Epithelial cell of esophagus (primary cell): ENCODE data around the gene FARSB.
"Not testable (repeated sequence)": the region's sequence is repeated elsewhere in the genome, so short reads cannot be mapped to it uniquely, and the experiment has no call there.

ENCODE experiments used
- DNase-seq: peaks from one replicate; pipeline ENCODE4 v3.0.0; 2010; ENCODE audit warnings: low read depth
- H3K4me3 ChIP-seq: 2 replicates; pipeline ENCODE4 v1.5.1; 2011; ENCODE audit warnings: mild to moderate bottlenecking, low read length, control low read depth
- TF ChIP-seq, protein P1 (sequence below): IDR thresholded peaks from 2 replicates; pipeline ENCODE4 v1.5.1; 2011; ENCODE audit warnings: low read depth, mild to moderate bottlenecking, low read length, control low read depth, inconsistent platforms; ENCODE audit not compliant: insufficient read depth; ENCODE audit errors: missing control alignments

Gene FARSB

GRCh38 chr2:222592176-222592575 lies 63.7 kb downstream of the FARSB start:
- no peak for DNase-seq
- TF ChIP-seq, protein P1, sequence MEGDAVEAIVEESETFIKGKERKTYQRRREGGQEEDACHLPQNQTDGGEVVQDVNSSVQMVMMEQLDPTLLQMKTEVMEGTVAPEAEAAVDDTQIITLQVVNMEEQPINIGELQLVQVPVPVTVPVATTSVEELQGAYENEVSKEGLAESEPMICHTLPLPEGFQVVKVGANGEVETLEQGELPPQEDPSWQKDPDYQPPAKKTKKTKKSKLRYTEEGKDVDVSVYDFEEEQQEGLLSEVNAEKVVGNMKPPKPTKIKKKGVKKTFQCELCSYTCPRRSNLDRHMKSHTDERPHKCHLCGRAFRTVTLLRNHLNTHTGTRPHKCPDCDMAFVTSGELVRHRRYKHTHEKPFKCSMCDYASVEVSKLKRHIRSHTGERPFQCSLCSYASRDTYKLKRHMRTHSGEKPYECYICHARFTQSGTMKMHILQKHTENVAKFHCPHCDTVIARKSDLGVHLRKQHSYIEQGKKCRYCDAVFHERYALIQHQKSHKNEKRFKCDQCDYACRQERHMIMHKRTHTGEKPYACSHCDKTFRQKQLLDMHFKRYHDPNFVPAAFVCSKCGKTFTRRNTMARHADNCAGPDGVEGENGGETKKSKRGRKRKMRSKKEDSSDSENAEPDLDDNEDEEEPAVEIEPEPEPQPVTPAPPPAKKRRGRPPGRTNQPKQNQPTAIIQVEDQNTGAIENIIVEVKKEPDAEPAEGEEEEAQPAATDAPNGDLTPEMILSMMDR, result no peak
- H3K4me3 ChIP-seq, result no peak overlapping the region

- H3K4me3 ChIP-seq, result no peak overlapping the region
- no peak for DNase-seq
- TF ChIP-seq, protein P1, result no peak
Observed at GRCh38 chr2:222591661-222592060, 64.2 kb downstream of the FARSB start.

DNA sequence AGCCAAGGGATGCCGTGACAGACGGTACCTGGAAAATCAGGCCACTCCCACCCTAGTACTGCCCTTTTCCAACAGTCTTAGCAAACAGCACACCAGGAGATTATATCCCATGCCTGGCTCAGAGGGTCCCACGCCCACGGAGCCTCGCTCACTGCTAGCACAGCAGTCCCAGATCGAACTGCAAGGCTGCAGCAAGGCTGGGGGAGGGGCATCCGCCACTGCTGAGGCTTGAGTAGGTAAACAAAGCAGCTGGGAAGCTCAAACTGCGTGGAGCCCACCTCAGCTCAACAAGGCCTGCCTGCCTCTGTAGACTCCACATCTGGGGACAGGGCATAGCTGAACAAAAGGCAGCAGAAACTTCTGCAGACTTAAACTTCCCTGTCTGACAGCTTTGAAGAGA lies 71.3 kb downstream of the FARSB start:
- DNase-seq, H3K4me3 ChIP-seq: not testable (repeated sequence)

GRCh38 chr2:222582928-222583327 lies 73.0 kb downstream of the FARSB start:
- DNase-seq, result peak; percentile 8
- H3K4me3 ChIP-seq, result no peak overlapping the region
- TF ChIP-seq, protein P1, result peak; percentile 37

DNA sequence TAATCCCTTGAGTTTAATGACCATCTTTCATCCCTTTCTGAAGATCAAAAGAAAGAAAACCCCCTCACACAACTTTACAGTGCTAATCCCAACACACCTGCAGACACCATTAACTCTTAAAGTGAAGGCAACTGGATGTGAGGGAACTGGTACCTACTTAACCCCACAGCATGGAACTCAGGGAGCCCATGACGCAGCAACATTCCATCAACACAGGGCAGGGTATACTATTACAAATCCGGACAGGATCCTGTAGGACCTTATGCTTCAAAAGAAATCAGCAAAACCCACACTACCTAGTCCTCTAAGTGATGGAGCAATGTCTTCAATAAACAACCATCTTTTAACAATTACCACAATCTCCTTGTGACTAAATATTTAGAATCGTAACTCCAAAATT lies 78.6 kb downstream of the FARSB start:
- TF ChIP-seq, protein P1, result no peak
- no peak overlapping the region for H3K4me3 ChIP-seq
- DNase-seq, result no peak

GRCh38 chr2:222576171-222577081 lies 79.5 kb downstream of the FARSB start:
- DNase-seq, result no peak
- H3K4me3 ChIP-seq, result no peak overlapping the region

DNA sequence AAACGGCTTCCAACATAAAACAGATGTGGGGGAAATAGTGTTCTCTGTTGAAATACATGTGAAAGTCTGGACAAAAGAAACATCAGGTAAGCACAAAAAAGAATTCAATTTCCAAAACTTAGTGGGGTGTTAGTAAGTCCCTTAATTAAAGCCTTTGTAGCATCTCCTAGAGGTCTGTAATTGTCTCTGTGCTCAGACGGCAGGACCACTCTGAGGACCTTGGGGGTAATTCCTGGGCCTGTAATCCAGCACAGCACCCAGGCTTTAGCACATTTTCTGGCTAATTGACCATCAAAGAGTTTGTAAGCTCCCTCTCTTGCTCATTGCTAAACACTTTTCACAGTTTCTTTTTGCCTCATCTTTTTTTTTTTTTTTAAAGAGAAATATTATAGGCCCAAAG lies 80.3 kb downstream of the FARSB start:
- TF ChIP-seq, protein P1, result no peak
- no peak overlapping the region for H3K4me3 ChIP-seq
- no peak for DNase-seq

More at GRCh38 chr2:222576171-222577081, 79.5 kb downstream of the FARSB start:
- TF ChIP-seq, protein P1, result no peak
